ENCODE results near the gene FOXL1.
A peak's percentile ranks its signal among the peaks of the same experiment; 100 is the strongest.

Gene FOXL1

GRCh38 chr16:86601356-86601755 lies 23.0 kb downstream of the FOXL1 start:
- peaks cover 13% of the 10 kb centered on the region for H3K4me1 ChIP-seq (ENCODE audit: control insufficient read depth, insufficient read depth, low read length)
- H3K4me3 ChIP-seq (ENCODE audit: low read length) = no peak overlapping the region
- H3K9ac ChIP-seq (ENCODE audit: low read length) = no peak overlapping the region
- no peaks in the 10 kb centered on the region for H3K9me3 ChIP-seq (ENCODE audit: control insufficient read depth, low read length)
- no peak for DNase-seq (ENCODE audit: low read depth)
- H3K36me3 ChIP-seq (ENCODE audit: control insufficient read depth, insufficient read depth, low read length, severe bottlenecking) = no peaks in the 10 kb centered on the region
- H3K27me3 ChIP-seq (replicated peaks; ENCODE audit: control insufficient read depth, insufficient read depth, low read length) = no peaks in the 10 kb centered on the region

GRCh38 chr16:86602521-86602920 lies 24.2 kb downstream of the FOXL1 start:
- no peak overlapping the region for H3K4me3 ChIP-seq (ENCODE audit: low read length)
- no peak for DNase-seq (ENCODE audit: low read depth)
- no peaks in the 10 kb centered on the region for H3K27me3 ChIP-seq (replicated peaks; ENCODE audit: control insufficient read depth, insufficient read depth, low read length)
- peaks cover 8% of the 10 kb centered on the region for H3K4me1 ChIP-seq (ENCODE audit: control insufficient read depth, insufficient read depth, low read length)
- H3K36me3 ChIP-seq (ENCODE audit: control insufficient read depth, insufficient read depth, low read length, severe bottlenecking) = no peaks in the 10 kb centered on the region
- H3K9me3 ChIP-seq (ENCODE audit: control insufficient read depth, low read length) = no peaks in the 10 kb centered on the region
- no peak overlapping the region for H3K9ac ChIP-seq (ENCODE audit: low read length)

GRCh38 chr16:86604436-86605193 lies 26.3 kb downstream of the FOXL1 start:
- DNase-seq (ENCODE audit: low read depth) = no peak
- Histone ChIP-seq H3K4me1 (ENCODE audit: control insufficient read depth, insufficient read depth, low read length) (peaks cover 16% of the 10 kb centered on the region), H3K36me3 (ENCODE audit: control insufficient read depth, insufficient read depth, low read length, severe bottlenecking) (no peaks in the 10 kb centered on the region), H3K9me3 (ENCODE audit: control insufficient read depth, low read length) (no peaks in the 10 kb centered on the region), H3K4me3 (ENCODE audit: low read length) (no peak overlapping the region), H3K27me3 (replicated peaks; ENCODE audit: control insufficient read depth, insufficient read depth, low read length) (no peaks in the 10 kb centered on the region), H3K9ac (ENCODE audit: low read length) (no peak overlapping the region)

- Histone ChIP-seq H3K9ac (ENCODE audit: low read length) (no peak overlapping the region), H3K27me3 (replicated peaks; ENCODE audit: control insufficient read depth, insufficient read depth, low read length) (no peaks in the 10 kb centered on the region), H3K36me3 (ENCODE audit: control insufficient read depth, insufficient read depth, low read length, severe bottlenecking) (no peaks in the 10 kb centered on the region), H3K9me3 (ENCODE audit: control insufficient read depth, low read length) (no peaks in the 10 kb centered on the region), H3K4me1 (ENCODE audit: control insufficient read depth, insufficient read depth, low read length) (peaks cover 27% of the 10 kb centered on the region), H3K4me3 (ENCODE audit: low read length) (no peak overlapping the region)
- no peak for DNase-seq (ENCODE audit: low read depth)
Measured at GRCh38 chr16:86605950-86606349, 27.6 kb downstream of the FOXL1 start.

GRCh38 chr16:86608301-86608747 lies 30.0 kb downstream of the FOXL1 start:
- Histone ChIP-seq H3K9ac (ENCODE audit: low read length) (no peak overlapping the region), H3K4me3 (ENCODE audit: low read length) (no peak overlapping the region)
- peak; percentile 25 for DNase-seq (ENCODE audit: low read depth)

GRCh38 chr16:86609115-86609514 lies 30.8 kb downstream of the FOXL1 start:
- H3K4me1 ChIP-seq (ENCODE audit: control insufficient read depth, insufficient read depth, low read length) = peaks cover 35% of the 10 kb centered on the region
- no peaks in the 10 kb centered on the region for H3K27me3 ChIP-seq (replicated peaks; ENCODE audit: control insufficient read depth, insufficient read depth, low read length)
- no peaks in the 10 kb centered on the region for H3K36me3 ChIP-seq (ENCODE audit: control insufficient read depth, insufficient read depth, low read length, severe bottlenecking)
- no peak overlapping the region for H3K9ac ChIP-seq (ENCODE audit: low read length)
- no peak overlapping the region for H3K4me3 ChIP-seq (ENCODE audit: low read length)
- no peaks in the 10 kb centered on the region for H3K9me3 ChIP-seq (ENCODE audit: control insufficient read depth, low read length)
- peak; percentile 82 for DNase-seq (ENCODE audit: low read depth)

More at GRCh38 chr16:86608301-86608747, 30.0 kb downstream of the FOXL1 start:
- Histone ChIP-seq H3K9me3 (ENCODE audit: control insufficient read depth, low read length) (no peaks in the 10 kb centered on the region), H3K27me3 (replicated peaks; ENCODE audit: control insufficient read depth, insufficient read depth, low read length) (no peaks in the 10 kb centered on the region), H3K36me3 (ENCODE audit: control insufficient read depth, insufficient read depth, low read length, severe bottlenecking) (no peaks in the 10 kb centered on the region), H3K4me1 (ENCODE audit: control insufficient read depth, insufficient read depth, low read length) (peaks cover 35% of the 10 kb centered on the region)

- Histone ChIP-seq H3K4me1 (ENCODE audit: control insufficient read depth, insufficient read depth, low read length) (peaks cover 35% of the 10 kb centered on the region), H3K36me3 (ENCODE audit: control insufficient read depth, insufficient read depth, low read length, severe bottlenecking) (no peaks in the 10 kb centered on the region), H3K9me3 (ENCODE audit: control insufficient read depth, low read length) (no peaks in the 10 kb centered on the region), H3K9ac (ENCODE audit: low read length) (peak overlapping the region; percentile 63), H3K27me3 (replicated peaks; ENCODE audit: control insufficient read depth, insufficient read depth, low read length) (no peaks in the 10 kb centered on the region), H3K4me3 (ENCODE audit: low read length) (no peak overlapping the region)
- no peak for DNase-seq (ENCODE audit: low read depth)
Measured at GRCh38 chr16:86609661-86610060, 31.3 kb downstream of the FOXL1 start.

GRCh38 chr16:86610779-86611524 lies 32.6 kb downstream of the FOXL1 start:
- Histone ChIP-seq H3K4me3 (ENCODE audit: low read length) (peak overlapping the region; percentile 15), H3K4me1 (ENCODE audit: control insufficient read depth, insufficient read depth, low read length) (peaks cover 35% of the 10 kb centered on the region), H3K9ac (ENCODE audit: low read length) (peak overlapping the region; percentile 48), H3K36me3 (ENCODE audit: control insufficient read depth, insufficient read depth, low read length, severe bottlenecking) (no peaks in the 10 kb centered on the region), H3K27me3 (replicated peaks; ENCODE audit: control insufficient read depth, insufficient read depth, low read length) (no peaks in the 10 kb centered on the region), H3K9me3 (ENCODE audit: control insufficient read depth, low read length) (no peaks in the 10 kb centered on the region)
- no peak for DNase-seq (ENCODE audit: low read depth)

- no peaks in the 10 kb centered on the region for H3K36me3 ChIP-seq (ENCODE audit: control insufficient read depth, insufficient read depth, low read length, severe bottlenecking)
- H3K9ac ChIP-seq (ENCODE audit: low read length) = peak overlapping the region; percentile 48
- no peak overlapping the region for H3K4me3 ChIP-seq (ENCODE audit: low read length)
- H3K9me3 ChIP-seq (ENCODE audit: control insufficient read depth, low read length) = no peaks in the 10 kb centered on the region
- DNase-seq (ENCODE audit: low read depth) = no peak
- no peaks in the 10 kb centered on the region for H3K27me3 ChIP-seq (replicated peaks; ENCODE audit: control insufficient read depth, insufficient read depth, low read length)
- peaks cover 35% of the 10 kb centered on the region for H3K4me1 ChIP-seq (ENCODE audit: control insufficient read depth, insufficient read depth, low read length)
Measured at GRCh38 chr16:86611525-86611855, 33.1 kb downstream of the FOXL1 start.

- H3K9me3 ChIP-seq (ENCODE audit: control insufficient read depth, low read length) = no peaks in the 10 kb centered on the region
- peaks cover 35% of the 10 kb centered on the region for H3K4me1 ChIP-seq (ENCODE audit: control insufficient read depth, insufficient read depth, low read length)
- no peak for DNase-seq (ENCODE audit: low read depth)
- H3K27me3 ChIP-seq (replicated peaks; ENCODE audit: control insufficient read depth, insufficient read depth, low read length) = no peaks in the 10 kb centered on the region
- H3K9ac ChIP-seq (ENCODE audit: low read length) = no peak overlapping the region
- no peak overlapping the region for H3K4me3 ChIP-seq (ENCODE audit: low read length)
- H3K36me3 ChIP-seq (ENCODE audit: control insufficient read depth, insufficient read depth, low read length, severe bottlenecking) = no peaks in the 10 kb centered on the region
Measured at GRCh38 chr16:86611941-86612340, 33.6 kb downstream of the FOXL1 start.

- Histone ChIP-seq H3K27me3 (replicated peaks; ENCODE audit: control insufficient read depth, insufficient read depth, low read length) (no peaks in the 10 kb centered on the region), H3K36me3 (ENCODE audit: control insufficient read depth, insufficient read depth, low read length, severe bottlenecking) (no peaks in the 10 kb centered on the region), H3K4me3 (ENCODE audit: low read length) (no peak overlapping the region), H3K4me1 (ENCODE audit: control insufficient read depth, insufficient read depth, low read length) (peaks cover 30% of the 10 kb centered on the region), H3K9me3 (ENCODE audit: control insufficient read depth, low read length) (no peaks in the 10 kb centered on the region), H3K9ac (ENCODE audit: low read length) (no peak overlapping the region)
- DNase-seq (ENCODE audit: low read depth) = no peak
Measured at GRCh38 chr16:86614699-86615098, 36.4 kb downstream of the FOXL1 start.

Measured in adipocyte (in vitro differentiated cells).